HG02678 (cell line): Measurements from ENCODE around the gene HMCN2.
"Not testable (repeated sequence)": the region's sequence is repeated elsewhere in the genome, so short reads cannot be mapped to it uniquely, and the experiment has no call there.

Experiments used
- ATAC-seq: cut with Tn5 transposase; IDR thresholded peaks from one replicate; pipeline ENCODE4 v1.9.1; 2021; ENCODE audit warnings: mild to moderate bottlenecking, moderate library complexity; ENCODE audit not compliant: unreplicated experiment

Gene HMCN2

DNA sequence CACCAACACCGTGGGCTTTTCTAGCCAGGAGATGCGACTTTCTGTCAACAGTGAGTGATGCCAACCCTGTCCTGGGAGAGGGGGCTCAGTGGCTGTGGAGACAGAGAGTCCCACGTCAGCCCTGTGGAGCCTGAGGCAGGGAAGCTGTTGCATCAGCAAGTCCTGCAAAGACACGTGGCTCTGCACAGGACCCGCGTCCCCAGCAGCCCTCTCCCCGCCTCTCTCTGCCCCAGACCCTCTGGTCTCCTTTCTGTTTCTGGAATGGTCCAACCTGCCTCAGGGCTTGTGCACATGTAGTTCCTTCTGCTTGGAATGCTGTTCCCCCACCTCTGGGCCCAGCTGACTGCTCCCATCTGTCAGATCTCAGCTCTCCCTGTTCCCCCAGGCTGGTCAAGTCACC is 60.4 kb downstream of the HMCN2 start:
- ATAC-seq = no peak

DNA sequence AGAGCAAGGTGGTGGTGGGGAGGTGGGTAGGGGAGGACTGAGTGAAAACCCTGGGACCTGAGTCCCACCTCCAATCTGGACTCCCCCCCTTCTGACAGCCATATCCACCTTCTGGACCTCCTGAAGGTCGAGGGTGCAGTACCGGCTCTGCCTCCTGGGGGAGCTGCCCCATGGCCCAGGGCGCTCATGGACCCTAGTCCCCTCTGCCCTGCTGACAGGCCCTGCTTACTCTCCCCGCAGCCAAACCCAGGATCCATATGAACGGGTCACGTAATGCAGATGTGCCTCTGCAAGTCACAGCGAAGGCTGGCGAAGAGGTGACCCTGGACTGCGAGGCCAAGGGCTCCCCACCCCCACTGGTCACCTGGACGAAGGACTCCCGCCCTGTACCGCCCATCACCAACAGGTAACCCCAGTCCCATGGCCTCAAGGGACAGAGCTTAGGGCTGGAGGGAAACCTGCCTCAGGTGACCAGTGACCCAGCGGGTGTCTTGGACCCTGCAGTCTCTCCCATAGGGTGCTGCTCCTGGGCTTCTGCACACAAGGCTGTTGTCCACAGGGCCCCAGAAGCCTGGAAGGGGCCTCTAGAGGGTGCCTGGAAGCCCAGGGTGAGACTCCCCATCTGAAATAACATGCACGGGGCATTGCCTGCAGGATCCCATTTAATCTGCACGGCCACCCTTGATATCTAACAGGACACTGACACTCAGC is 61.7 kb downstream of the HMCN2 start:
- ATAC-seq = no peak

DNA sequence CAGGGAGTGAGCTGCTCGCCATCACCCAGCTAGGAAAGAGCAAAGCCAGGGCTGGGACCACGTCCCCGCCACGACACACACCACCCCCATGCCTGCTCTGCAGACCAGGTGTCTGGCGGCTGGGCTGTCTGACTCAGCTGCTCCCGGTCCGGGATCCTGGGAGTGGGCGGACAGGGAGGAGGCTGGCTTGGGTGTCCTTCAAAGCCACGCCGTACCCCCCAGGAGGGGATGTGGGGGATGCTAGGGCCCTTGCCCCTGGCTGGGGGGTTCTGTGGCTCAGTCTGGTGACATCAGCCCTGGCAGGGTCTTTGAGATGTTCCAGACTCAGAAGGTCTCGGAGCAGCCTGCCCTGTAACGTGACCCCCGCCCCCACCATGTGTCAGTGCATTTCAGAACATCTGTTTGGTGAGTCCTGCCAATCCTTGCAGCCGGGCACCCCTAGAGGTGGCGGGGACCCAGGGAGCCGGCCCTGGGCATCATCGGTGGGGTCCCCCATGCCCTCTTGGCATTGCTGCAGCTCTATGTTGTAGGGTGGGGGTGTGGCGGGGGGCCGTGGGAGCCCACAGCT is 62.3 kb downstream of the HMCN2 start:
- no peak for ATAC-seq

DNA sequence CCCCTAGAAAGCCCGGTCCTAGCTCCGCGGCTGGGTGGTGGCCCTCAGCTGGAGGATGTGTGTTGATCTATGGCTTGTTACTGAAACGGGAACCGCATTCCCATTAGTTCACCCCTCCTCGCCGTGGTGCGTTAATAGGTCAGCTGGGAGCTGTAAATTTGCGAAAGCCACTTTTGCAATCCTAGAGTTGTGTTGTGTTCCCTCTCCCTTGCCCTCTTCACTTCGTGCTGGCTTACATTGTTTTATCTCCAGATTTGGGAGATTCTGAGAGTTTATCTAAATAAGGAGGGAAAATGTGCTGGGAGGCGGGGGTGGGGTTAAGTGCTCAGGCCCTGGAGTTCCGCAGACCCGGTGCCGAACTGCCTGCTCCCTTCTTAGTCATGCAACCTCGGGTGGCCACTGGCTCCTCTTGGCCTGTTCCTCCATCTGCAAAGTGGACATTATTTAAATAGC is 62.8 kb downstream of the HMCN2 start:
- no peak for ATAC-seq

DNA sequence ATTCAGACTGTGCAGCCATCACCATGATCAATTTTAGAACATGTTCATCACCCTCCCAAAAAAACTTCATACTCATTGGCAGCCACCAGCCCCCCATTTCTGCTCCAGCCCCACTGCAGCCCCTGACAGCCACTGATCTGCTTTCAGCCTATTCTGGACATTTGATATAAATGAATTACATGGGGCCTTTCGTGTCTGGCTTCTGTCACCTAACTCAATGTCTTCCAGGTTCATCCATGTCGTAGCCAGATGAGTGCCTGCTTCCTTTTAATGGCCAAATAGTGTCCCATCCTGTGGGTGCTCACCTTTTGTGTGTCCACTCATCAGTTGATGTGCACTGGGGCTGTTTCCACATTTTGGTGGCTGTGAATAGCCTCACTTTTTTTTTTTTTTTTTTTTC is 63.5 kb downstream of the HMCN2 start:
- ATAC-seq = no peak

DNA sequence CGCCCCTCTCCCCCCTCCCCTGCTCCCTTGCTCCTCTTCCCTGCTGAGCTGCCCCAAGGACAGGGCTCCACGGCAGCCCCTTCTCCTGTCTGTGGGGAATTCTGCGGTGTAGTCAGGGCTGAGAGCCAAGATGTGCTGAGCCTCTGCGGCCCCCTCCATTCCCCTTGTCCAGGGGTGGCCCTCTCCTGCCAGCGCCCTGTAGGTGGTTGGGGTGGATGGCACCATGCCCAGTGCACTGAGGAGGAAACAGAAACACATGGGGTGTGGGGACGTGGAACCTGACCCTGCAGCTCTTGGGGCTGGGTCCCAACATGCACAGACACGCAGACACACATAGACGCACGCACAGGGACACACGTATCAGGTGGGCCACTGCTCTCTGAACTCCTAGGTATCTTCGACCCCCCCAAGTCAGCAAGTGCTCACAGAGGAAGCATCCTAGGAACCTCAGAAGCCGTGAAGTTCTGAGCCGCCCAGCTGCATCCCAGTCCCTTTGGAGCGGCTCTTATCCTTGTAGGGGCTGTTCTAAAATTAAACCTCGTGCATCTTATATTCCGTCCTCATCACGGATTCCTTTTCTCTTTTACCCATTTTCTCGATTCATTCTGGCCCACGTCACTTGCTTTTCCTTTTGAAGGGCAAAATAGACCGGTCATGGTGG is 64.8 kb downstream of the HMCN2 start:
- ATAC-seq = no peak

DNA sequence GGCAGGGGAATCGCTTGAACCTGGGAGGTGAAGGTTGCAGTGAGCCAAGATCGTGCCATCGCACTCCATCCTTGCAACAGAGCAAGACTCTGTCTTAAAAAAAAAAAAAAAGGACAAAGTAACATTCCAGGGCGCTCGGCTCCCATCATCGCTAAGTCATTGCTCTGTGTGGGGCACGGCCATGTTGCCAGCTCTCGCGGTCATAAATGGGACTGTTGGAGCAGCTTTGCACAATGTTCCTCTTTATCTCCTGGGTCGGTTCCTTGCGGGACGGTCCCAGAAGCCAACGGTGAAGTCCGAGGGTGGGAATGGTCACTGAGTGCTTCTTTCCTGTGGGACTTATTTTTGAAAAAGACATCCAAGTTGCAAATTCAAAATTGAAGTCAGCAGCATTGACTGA is 65.5 kb downstream of the HMCN2 start:
- no peak for ATAC-seq

DNA sequence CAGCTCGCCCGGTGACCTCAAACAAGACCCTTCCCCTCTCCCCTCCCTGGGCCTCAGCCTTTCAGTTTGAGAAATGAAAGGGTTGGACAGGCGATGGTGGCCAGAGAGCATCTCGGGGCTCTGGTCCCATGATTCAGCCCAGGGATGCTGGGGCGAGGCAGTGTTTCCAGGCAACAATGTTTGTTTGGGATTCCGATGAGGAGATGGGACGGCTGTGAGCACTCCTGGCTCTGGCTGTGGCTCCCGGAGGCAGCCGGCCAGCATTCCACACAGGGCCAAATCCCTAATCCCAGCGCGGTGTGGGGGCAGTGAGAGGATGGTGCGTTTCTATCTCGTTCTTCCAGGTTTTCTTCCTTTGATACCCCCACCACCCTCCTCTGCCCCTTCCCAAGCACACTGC is 66.0 kb downstream of the HMCN2 start:
- ATAC-seq = no peak

DNA sequence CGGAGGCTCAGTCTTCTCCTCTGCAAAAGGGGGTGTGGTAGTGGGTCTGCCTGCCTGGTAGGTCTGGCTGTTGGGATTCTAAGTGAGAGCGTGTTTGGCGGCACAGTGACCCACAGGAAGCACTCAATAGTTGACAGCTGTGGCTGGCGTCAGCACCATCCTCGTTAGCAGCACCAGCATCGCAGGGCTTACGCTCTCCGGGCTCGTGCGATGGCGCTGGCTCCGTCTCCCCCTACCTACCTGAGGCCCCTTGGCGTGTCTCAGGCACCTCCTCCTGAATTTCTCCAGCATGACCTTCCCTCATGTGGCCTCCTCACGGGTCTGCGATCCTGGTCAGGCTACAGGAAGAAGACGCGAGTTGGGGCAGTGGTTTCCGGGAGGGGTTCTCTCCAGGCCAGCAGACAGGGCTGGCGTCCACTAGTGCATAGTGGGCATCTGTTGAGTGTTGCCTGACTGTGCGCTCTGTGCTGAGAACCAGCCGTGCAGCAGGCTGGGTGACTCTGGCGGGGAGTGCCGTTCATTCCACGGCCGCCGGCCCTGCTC is 66.9 kb downstream of the HMCN2 start:
- no peak for ATAC-seq

DNA sequence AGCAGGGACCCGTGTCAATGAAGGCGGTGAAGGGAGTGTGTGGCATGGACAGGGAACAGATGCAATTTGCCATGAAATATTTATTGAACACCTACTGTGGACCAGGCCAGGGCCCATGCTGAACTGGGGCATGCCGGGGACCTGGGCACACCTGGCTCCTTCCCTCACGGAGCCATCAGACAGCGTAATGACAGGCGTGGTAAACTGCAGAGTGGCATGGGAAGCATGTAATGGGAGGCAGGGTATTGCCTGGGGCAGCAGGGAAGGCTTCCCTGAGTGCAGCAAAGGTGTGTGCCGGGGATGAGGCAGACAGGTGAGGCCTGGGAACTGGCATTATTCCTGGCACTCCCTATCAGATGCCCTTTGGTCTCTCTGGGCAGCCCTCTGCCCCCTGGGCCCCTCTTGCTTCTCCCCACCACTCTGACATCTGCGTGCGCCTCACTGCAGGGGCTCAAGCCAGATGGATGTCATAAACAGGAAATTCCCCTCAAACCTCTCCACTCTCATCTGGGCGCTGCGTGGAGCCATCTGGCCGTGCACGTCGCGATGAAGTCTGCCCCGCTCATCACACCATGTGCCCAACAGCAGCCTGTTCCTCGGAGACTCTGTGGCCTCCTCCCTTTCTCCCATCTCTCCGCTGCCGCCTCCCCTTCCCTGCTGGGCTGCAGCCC is 67.6 kb downstream of the HMCN2 start:
- ATAC-seq = no peak

DNA sequence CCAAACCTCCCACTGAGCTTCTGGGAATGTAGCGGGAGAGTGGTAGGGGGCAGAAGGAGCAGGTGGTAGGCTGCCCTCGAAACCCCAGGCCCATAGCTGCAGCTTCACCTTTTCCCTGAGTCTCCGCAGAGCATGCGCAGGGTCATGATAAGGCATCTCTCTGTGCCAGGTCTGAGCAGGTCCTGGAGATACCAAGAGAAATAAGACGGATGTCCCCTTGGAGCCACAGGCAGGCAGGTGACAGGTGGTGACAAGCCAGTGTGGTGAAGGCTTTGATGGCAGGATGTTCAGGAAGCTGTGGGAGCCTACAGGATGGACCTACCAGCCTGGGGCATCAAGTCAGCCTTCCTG is 68.1 kb downstream of the HMCN2 start:
- no peak for ATAC-seq

DNA sequence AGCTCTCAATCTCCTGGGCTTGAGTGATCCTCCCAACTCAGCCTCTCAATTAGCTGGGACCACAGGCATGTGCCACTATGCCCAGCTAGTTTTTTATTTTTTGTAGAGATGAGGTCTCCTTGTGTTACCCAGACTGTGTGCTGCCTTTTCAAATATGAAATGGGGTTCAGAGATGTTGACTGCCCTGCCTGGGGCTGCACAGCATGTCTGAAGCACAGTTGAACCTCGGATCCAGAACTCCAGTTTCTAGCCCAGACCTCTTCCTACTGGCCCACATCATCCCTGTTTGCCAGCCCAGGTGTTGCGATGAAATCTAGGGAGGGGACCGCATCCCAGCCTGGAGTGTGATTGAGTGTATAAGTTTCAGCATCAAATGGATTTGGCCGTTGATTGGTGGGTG is 69.4 kb downstream of the HMCN2 start:
- ATAC-seq = no peak

DNA sequence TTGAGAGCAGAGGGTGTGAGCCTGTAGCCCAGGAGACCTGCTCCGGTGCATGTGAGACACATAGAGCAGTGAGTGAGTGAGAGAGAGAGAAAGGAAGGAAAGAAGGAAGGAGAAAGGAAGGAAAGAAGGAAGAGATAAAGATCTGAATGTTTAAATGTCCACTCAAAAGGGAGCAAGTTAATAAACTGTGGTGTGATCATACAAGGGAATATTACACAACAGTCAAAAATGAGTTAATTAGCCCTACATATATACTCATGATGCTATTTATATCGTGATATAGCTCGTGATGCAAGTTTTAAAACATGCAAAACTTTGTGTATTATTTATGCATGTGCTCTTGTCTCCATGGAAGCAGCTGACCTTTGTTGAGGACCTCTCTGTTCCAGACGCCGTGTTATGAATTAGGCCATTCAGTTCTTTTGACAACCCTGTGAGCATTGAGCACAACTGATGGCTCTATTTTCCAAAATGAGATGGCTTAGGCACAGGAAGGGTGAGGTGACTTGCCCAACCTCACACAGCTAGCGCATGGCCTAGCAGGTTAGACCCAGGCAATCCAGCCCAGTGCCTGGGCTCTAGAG is 70.6 kb downstream of the HMCN2 start:
- ATAC-seq = no peak

DNA sequence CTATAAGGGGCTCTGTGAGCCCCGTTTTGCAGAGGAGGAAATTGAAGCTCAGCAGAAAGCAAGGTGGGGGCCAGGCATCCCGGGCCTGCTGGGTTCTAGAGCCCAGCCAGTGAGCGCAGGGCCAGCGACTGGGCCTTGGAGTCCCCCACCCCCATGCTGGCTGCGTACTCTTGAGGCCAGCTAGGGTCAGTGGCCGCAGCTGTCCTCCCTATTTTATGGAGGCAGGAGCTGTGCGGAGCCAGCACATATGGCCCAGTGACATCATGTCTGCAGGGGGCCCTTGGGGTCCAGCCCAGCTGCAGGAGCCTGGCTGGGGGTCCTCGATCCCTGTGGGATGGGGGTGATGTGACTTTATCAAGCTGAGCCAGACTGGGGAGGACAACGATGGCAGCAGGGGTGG is 71.3 kb downstream of the HMCN2 start:
- ATAC-seq = no peak

DNA sequence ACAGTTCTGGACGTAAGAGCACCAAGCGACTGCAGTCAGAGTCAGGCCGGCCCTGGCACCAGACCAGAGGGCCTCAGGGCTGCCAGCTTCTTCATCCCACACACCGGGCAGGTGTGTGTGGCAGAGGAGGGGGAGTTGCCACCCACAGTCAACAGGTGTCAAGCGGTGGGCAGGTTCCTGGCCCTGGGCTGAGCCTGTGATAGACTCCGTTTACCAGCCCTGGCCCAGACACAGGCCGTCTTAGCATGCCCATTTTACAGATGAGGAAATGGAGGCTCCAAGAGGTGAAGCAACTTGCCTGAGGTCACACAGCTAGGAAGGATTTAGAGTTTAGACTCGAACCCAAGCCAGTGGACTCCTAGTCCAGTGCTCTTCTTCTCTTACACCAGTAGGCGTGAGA is 71.8 kb downstream of the HMCN2 start:
- no peak for ATAC-seq

DNA sequence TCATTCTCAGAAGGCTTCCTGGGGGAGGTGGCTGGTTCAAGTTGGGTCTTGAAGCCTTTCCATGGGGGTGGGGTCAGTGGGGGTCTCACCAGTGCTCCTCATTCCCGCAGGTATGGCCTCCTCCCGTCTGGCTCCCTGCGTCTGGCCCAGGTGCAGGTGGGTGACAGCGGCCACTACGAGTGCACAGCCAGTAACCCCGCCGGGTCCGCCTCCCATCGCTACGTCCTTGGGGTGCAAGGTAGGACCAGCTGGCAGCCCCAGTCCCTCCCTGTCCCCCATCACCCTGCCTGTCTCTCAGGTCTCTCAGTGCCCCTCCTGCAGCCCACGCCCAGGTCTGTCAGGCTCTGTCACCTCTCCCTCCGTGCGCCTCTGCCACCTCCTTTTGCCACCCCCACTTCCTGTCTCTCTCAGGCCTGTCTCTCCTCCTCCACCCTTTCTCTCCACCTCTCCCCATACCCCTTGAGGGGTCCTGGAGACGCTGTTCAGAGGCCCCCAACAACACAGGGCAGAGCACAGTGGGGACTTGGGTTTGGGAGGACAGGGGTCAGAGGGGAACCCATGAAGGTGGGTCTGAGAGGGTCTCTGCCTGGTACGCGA is 72.3 kb downstream of the HMCN2 start:
- ATAC-seq = no peak

DNA sequence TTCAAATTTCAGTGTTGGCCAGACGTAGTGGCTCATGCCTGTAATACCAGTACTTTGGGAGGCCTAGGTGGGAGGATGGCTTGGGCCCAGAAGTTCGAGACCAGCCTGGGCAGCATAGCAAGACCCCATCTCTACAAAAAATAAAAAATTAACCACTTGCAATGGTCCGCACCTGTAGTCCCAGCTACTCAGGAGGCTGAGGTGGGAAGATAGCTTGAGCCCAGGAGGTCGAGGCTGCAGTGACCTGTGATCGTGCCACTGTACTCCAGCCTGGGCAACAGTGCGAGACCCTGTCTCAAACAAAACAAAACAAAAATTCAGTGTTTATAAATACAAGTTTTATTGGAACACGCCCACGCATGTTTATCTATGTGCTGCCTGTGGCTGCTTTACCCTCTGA is 73.3 kb downstream of the HMCN2 start:
- not testable (repeated sequence) for ATAC-seq

DNA sequence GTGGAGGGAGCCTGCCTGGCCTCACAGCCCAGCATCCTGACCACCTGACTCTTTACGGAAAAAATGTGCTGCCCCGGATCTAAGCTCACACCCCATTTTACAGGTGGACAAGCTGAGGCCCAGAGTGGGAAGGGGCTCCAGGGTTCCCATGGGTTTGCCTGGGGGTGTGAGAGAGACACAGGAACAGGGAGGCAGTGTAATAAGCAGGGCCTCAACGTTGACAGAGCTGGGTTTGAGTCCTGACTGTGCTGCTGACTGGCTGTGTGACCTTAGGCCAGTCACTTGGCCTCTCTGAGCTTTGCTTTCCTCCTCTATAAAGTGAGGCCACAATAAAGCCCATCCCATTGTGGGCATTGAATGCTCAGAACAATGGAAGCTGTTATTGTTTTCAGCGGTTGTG is 73.7 kb downstream of the HMCN2 start:
- no peak for ATAC-seq

DNA sequence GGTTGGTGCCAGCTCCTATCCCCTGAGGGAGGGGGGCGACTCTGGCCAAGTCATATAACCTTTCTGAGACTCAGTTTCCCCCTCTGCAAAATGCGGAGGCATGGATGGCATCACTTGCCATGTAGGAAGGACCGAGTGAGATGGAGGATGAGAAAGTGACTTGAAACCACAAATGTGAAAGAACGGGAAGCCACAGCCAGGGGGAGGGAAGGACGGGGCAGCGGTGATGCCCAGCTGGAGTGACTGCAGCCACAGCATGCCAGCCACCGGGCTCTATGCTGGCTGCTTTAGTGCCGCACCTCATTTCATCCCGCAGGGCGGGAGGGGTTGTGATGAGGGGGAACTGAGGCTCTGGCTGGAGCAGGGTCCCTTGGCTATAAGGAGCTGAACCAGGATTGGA is 74.5 kb downstream of the HMCN2 start:
- ATAC-seq = no peak

DNA sequence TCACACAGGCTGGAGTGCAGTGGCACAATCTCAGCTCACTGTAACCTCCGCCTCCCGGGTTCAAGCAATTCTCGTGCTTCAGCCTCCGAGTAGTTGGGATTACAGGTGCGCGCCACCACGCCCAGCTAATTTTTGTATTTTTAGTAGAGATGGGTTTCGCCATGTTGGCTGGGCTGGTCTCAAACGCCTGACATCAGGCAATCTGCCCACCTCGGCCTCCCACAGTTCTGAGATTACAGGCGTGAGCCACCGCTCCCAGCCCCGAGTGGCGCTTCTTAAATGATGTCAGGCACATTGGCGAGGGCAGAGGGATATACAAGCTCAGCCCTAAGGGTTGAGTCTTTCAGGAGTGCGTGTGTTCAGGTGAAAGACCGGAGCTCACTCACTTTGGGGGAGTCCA is 75.0 kb downstream of the HMCN2 start:
- not testable (repeated sequence) for ATAC-seq

DNA sequence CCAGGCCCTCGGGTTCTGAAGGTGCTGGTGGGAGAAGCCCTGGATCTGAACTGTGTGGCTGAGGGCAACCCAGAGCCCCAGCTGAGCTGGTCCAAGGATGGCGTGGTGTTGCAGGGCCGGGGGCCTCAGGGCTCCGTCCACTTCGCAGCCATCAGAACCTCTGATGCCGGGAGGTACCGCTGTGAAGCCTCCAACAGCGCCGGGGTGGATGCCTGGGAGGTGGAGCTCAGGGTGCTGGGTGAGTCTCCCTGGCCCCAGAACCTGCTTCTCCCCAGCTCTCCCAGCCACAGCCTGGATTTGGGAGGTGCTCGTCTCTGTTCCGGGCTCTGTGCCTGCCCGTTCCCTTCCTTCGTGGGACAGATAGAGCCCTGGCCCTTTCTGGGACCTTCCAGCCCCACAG is 75.6 kb downstream of the HMCN2 start:
- no peak for ATAC-seq
